Measurements from ENCODE around the gene TECR.

DNA sequence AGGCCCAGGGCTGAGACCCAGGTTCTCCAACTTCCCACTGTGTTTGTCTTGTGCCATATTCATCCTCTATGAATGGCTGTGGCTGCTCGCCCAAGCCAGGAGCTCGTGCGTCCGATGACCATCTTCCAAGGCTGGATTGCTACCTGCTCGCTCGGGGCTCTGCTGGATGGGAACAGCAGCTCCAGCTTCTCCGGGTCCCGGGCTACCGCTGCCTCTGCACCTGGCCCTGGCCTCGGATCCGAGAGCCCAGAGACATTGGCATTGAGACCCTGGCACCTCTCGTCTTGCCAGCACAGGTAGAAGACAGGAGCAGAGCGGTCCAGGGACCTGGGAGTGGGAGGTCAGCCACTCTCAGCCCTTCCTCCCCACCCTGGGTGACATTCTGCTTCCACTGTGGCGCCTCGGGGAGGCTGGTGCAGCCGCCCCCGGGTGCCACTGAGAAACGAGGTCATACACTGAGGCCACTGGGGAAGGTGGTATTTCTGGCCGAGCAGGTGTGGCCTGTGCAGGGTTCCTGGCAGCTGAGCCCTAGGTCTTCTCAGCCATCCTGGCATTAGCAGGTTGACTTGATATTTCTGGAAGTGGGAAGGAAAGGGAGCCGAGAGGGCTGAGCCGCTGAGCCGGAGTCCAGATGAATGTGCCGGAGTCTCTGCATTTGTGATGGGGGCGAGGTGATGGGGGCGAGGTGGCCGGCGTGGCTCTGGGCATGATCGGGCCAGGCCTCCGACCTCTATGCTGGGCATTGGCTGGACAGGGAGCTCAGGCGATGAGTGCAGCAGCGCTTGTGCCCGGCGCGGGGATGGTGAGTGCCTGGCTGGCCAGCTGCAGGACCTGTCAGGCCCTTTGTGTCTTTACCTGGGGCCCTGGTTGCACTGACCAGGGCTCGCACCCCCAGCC lies 23.9 kb downstream of the TECR start:
- TF ChIP-seq, protein P1, sequence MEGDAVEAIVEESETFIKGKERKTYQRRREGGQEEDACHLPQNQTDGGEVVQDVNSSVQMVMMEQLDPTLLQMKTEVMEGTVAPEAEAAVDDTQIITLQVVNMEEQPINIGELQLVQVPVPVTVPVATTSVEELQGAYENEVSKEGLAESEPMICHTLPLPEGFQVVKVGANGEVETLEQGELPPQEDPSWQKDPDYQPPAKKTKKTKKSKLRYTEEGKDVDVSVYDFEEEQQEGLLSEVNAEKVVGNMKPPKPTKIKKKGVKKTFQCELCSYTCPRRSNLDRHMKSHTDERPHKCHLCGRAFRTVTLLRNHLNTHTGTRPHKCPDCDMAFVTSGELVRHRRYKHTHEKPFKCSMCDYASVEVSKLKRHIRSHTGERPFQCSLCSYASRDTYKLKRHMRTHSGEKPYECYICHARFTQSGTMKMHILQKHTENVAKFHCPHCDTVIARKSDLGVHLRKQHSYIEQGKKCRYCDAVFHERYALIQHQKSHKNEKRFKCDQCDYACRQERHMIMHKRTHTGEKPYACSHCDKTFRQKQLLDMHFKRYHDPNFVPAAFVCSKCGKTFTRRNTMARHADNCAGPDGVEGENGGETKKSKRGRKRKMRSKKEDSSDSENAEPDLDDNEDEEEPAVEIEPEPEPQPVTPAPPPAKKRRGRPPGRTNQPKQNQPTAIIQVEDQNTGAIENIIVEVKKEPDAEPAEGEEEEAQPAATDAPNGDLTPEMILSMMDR (conservative IDR thresholded peaks at IDR 0.05; ENCODE audit: low read depth, low read length), result no peak
- no peak for TF ChIP-seq EZH2phosphoT487 (IDR thresholded peaks at IDR 0.05; ENCODE audit: borderline replicate concordance, low read length)
- TF ChIP-seq EZH2 (IDR thresholded peaks at IDR 0.05; ENCODE audit: low read length, unreplicated experiment), result no peak
